Caki2 (cell line): ENCODE data around the gene SORCS3. TPM values are rescaled to one million over a fixed set of nuclear protein-coding genes. Genes with fewer than 3 reads are reported as not detected.

Experiments used
- DNase-seq: peaks from one replicate; pipeline ENCODE4 v3.0.0-alpha.2; 2015; ENCODE audit warnings: low read depth
- in situ Hi-C: cut with HindIII; loops from 2 replicates; pipeline ENCODE4 v1.10.0; 2016; ENCODE audit warnings: low sequenced_read_pairs, low pct_unique_long_range_greater_than_20kb, mixed read lengths
- total RNA-seq: library from RNA; depleted of rRNA; stranded (reverse); fragments of >200 nt; shearing (Covaris generic); gene quantifications from 2 replicates; pipeline ENCODE4 v1.2.3, GENCODE V29; 2014; ENCODE audit warnings: low replicate concordance

Gene SORCS3
- total RNA-seq, 1 experiment from 2014 or later = 0.10 TPM

GRCh38 chr10:104921763-104922162 lies 280.7 kb downstream of the SORCS3 start:
- DNase-seq = no peak

GRCh38 chr10:104922810-104923209 lies 281.7 kb downstream of the SORCS3 start:
- no peak for DNase-seq

More at GRCh38 chr10:104921763-104922162, 280.7 kb downstream of the SORCS3 start:
- in situ Hi-C loops = no loop called here

GRCh38 chr10:104923501-104923900 lies 282.4 kb downstream of the SORCS3 start:
- in situ Hi-C loops = no loop called here
- DNase-seq = no peak

More at GRCh38 chr10:104922810-104923209, 281.7 kb downstream of the SORCS3 start:
- in situ Hi-C loops = no loop called here

GRCh38 chr10:104924101-104924795 lies 283.2 kb downstream of the SORCS3 start:
- DNase-seq = no peak
- in situ Hi-C loops = no loop called here

GRCh38 chr10:104925232-104925851 lies 284.3 kb downstream of the SORCS3 start:
- in situ Hi-C loops = no loop called here
- DNase-seq = no peak

- in situ Hi-C loops = no loop called here
- DNase-seq = no peak
Measured at GRCh38 chr10:104928734-104929133, 287.6 kb downstream of the SORCS3 start.

- in situ Hi-C loops = no loop called here
Measured at GRCh38 chr10:104931612-104932134, 290.6 kb downstream of the SORCS3 start.

GRCh38 chr10:104935656-104936055 lies 294.6 kb downstream of the SORCS3 start:
- in situ Hi-C loops = no loop called here
- DNase-seq = no peak

More at GRCh38 chr10:104931612-104932134, 290.6 kb downstream of the SORCS3 start:
- no peak for DNase-seq

- in situ Hi-C loops = no loop called here
- DNase-seq = peak; percentile 93
Measured at GRCh38 chr10:104937567-104937966, 296.5 kb downstream of the SORCS3 start.

GRCh38 chr10:104938031-104938430 lies 296.9 kb downstream of the SORCS3 start:
- no peak for DNase-seq
- in situ Hi-C loops = no loop called here

GRCh38 chr10:104941662-104942061 lies 300.6 kb downstream of the SORCS3 start:
- in situ Hi-C loops = no loop called here
- DNase-seq = no peak

GRCh38 chr10:104947314-104947713 lies 306.2 kb downstream of the SORCS3 start:
- DNase-seq = no peak
- in situ Hi-C loops = no loop called here

- in situ Hi-C loops = no loop called here
Measured at GRCh38 chr10:104957178-104957841, 316.2 kb downstream of the SORCS3 start.

GRCh38 chr10:104966563-104967297 lies 325.6 kb downstream of the SORCS3 start:
- in situ Hi-C loops = no loop called here
- no peak for DNase-seq

More at GRCh38 chr10:104957178-104957841, 316.2 kb downstream of the SORCS3 start:
- DNase-seq = no peak

GRCh38 chr10:104980368-104980767 lies 339.3 kb downstream of the SORCS3 start:
- no peak for DNase-seq
- in situ Hi-C loops = no loop called here

- in situ Hi-C loops = no loop called here
- DNase-seq = no peak
Measured at GRCh38 chr10:104981995-104982394, 340.9 kb downstream of the SORCS3 start.

- in situ Hi-C loops = no loop called here
Measured at GRCh38 chr10:104988686-104989085, 347.6 kb downstream of the SORCS3 start.

GRCh38 chr10:104989880-104990279 lies 348.8 kb downstream of the SORCS3 start:
- DNase-seq = no peak
- in situ Hi-C loops = no loop called here

More at GRCh38 chr10:104988686-104989085, 347.6 kb downstream of the SORCS3 start:
- no peak for DNase-seq
